ENCODE measurements around the gene VSTM2L.

- TF ChIP-seq, protein P1, sequence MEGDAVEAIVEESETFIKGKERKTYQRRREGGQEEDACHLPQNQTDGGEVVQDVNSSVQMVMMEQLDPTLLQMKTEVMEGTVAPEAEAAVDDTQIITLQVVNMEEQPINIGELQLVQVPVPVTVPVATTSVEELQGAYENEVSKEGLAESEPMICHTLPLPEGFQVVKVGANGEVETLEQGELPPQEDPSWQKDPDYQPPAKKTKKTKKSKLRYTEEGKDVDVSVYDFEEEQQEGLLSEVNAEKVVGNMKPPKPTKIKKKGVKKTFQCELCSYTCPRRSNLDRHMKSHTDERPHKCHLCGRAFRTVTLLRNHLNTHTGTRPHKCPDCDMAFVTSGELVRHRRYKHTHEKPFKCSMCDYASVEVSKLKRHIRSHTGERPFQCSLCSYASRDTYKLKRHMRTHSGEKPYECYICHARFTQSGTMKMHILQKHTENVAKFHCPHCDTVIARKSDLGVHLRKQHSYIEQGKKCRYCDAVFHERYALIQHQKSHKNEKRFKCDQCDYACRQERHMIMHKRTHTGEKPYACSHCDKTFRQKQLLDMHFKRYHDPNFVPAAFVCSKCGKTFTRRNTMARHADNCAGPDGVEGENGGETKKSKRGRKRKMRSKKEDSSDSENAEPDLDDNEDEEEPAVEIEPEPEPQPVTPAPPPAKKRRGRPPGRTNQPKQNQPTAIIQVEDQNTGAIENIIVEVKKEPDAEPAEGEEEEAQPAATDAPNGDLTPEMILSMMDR (IDR thresholded peaks at IDR 0.05), result no peak
- TF ChIP-seq POLR2A (IDR thresholded peaks at IDR 0.05), result no peak
Measured at GRCh38 chr20:37990571-37991151, 87.7 kb downstream of the VSTM2L start.

Measured in vagina (tissue), 2 donors.